ENCODE results near the gene YRDC. TPM values are rescaled to one million over a fixed set of nuclear protein-coding genes. Genes with fewer than 3 reads are reported as not detected.

YRDC gene
- polyA plus RNA-seq, 1 donor from 2014 or later, result 34.1 TPM

DNA sequence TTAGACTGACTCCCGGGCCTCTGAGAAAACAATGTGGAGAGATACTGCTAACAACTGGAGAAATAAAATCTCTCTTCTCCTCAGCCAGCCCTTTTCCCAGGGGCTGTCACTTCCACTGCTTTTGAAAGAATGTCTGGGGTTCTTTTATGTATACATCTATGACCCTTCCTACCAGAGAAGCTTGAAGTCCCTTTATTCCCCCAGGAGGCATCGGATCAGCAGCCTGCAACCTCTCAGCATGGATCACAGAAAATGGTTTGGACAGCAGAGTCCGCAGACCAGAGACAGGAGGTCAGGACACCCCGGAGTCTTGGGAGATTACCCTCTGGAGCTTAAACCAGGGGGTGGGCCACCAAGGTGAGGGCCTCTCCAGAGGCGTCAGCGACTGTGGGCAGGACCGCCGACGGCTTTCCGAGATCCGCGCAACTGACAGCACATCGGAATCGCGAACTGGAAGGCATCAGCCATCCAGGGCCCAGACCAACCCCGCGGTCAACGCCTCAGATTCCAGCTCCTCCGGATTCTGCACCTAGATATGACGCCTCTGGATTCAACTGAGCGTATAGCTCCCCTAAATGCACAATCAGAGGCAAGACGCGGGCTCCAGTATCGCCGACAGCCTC, 44.1 kb downstream of the YRDC start:
- peak overlapping the region; percentile 87 for H3K4me3 ChIP-seq (ENCODE audit: low read length)
- H3K9me3 ChIP-seq (ENCODE audit: low read length), result no peaks in the 10 kb centered on the region
- no peaks in the 10 kb centered on the region for H3K9me2 ChIP-seq (ENCODE audit: insufficient read depth, low read length)
- H3K79me2 ChIP-seq (replicated peaks; ENCODE audit: insufficient read depth, low read length), result no peaks in the 10 kb centered on the region
- peaks cover 88% of the 10 kb centered on the region for H3K27me3 ChIP-seq (ENCODE audit: insufficient read depth, low read depth, low read length)
- no peaks in the 10 kb centered on the region for H3K36me3 ChIP-seq (ENCODE audit: insufficient read depth, low read length)
- peak overlapping the region; percentile 81 for H3K4me2 ChIP-seq (ENCODE audit: low read length)
- peak overlapping the region; percentile 75 for H3K9ac ChIP-seq (ENCODE audit: low read length)
- H2AFZ ChIP-seq (ENCODE audit: low read depth, low read length), result peak overlapping the region; percentile 22
- TF ChIP-seq, protein P1, sequence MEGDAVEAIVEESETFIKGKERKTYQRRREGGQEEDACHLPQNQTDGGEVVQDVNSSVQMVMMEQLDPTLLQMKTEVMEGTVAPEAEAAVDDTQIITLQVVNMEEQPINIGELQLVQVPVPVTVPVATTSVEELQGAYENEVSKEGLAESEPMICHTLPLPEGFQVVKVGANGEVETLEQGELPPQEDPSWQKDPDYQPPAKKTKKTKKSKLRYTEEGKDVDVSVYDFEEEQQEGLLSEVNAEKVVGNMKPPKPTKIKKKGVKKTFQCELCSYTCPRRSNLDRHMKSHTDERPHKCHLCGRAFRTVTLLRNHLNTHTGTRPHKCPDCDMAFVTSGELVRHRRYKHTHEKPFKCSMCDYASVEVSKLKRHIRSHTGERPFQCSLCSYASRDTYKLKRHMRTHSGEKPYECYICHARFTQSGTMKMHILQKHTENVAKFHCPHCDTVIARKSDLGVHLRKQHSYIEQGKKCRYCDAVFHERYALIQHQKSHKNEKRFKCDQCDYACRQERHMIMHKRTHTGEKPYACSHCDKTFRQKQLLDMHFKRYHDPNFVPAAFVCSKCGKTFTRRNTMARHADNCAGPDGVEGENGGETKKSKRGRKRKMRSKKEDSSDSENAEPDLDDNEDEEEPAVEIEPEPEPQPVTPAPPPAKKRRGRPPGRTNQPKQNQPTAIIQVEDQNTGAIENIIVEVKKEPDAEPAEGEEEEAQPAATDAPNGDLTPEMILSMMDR (IDR thresholded peaks at IDR 0.05; ENCODE audit: poor library complexity, severe bottlenecking), result no peak
- peak; percentile 2 for TF ChIP-seq SMC3 (conservative IDR thresholded peaks at IDR 0.05; ENCODE audit: poor library complexity)
- no peaks in the 10 kb centered on the region for H4K20me1 ChIP-seq (ENCODE audit: insufficient read depth)
- no peaks in the 10 kb centered on the region for H3F3A ChIP-seq (ENCODE audit: insufficient read depth, low read length, poor library complexity, severe bottlenecking)
- peak overlapping the region; percentile 66 for H3K27ac ChIP-seq (ENCODE audit: low read length)

DNA sequence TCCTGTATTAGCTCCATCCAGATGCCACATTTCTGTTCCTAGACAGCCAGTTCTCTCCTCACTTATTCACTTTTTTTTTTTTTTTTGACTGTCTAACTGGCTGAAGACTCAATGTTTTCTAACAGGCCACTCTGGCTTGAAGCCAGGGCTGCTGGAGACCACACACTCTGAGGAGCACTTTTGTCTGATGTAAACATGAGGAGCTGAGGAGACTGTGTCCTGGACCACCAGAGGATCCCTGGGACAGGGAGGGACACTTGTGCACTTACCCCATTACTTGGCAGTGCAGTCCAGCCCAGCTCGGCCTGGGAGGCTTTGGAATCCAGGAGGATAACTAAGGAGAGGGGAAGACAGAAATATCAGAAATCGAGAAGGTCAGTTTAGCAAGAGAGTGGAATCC, 45.5 kb downstream of the YRDC start:
- TF ChIP-seq TAF1 (IDR thresholded peaks at IDR 0.05; ENCODE audit: low read depth) (no peak), POLR2AphosphoS5 (IDR thresholded peaks at IDR 0.05) (no peak), RAD21 (conservative IDR thresholded peaks at IDR 0.05) (no peak), EZH2 (IDR thresholded peaks at IDR 0.05; ENCODE audit: borderline replicate concordance, insufficient read depth, low read length, poor library complexity, severe bottlenecking) (no peak)
- TF ChIP-seq, protein P2, sequence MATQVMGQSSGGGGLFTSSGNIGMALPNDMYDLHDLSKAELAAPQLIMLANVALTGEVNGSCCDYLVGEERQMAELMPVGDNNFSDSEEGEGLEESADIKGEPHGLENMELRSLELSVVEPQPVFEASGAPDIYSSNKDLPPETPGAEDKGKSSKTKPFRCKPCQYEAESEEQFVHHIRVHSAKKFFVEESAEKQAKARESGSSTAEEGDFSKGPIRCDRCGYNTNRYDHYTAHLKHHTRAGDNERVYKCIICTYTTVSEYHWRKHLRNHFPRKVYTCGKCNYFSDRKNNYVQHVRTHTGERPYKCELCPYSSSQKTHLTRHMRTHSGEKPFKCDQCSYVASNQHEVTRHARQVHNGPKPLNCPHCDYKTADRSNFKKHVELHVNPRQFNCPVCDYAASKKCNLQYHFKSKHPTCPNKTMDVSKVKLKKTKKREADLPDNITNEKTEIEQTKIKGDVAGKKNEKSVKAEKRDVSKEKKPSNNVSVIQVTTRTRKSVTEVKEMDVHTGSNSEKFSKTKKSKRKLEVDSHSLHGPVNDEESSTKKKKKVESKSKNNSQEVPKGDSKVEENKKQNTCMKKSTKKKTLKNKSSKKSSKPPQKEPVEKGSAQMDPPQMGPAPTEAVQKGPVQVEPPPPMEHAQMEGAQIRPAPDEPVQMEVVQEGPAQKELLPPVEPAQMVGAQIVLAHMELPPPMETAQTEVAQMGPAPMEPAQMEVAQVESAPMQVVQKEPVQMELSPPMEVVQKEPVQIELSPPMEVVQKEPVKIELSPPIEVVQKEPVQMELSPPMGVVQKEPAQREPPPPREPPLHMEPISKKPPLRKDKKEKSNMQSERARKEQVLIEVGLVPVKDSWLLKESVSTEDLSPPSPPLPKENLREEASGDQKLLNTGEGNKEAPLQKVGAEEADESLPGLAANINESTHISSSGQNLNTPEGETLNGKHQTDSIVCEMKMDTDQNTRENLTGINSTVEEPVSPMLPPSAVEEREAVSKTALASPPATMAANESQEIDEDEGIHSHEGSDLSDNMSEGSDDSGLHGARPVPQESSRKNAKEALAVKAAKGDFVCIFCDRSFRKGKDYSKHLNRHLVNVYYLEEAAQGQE (IDR thresholded peaks at IDR 0.05; ENCODE audit: borderline replicate concordance), result no peak
- H3K27me3 ChIP-seq (ENCODE audit: insufficient read depth, low read depth, low read length), result peaks cover 88% of the 10 kb centered on the region
- H3K36me3 ChIP-seq (ENCODE audit: insufficient read depth, low read length), result no peaks in the 10 kb centered on the region
- no peaks in the 10 kb centered on the region for H3K79me2 ChIP-seq (replicated peaks; ENCODE audit: insufficient read depth, low read length)
- no peak overlapping the region for H3K27ac ChIP-seq (ENCODE audit: low read length)
- H3K4me3 ChIP-seq (ENCODE audit: low read length), result peak overlapping the region; percentile 87
- H3F3A ChIP-seq (ENCODE audit: insufficient read depth, low read length, poor library complexity, severe bottlenecking), result no peaks in the 10 kb centered on the region
- no peaks in the 10 kb centered on the region for H3K9me2 ChIP-seq (ENCODE audit: insufficient read depth, low read length)
- no peak overlapping the region for H2AFZ ChIP-seq (ENCODE audit: low read depth, low read length)
- no peak overlapping the region for H3K9ac ChIP-seq (ENCODE audit: low read length)
- no peak overlapping the region for H3K4me2 ChIP-seq (ENCODE audit: low read length)
- H3K9me3 ChIP-seq (ENCODE audit: low read length), result no peaks in the 10 kb centered on the region
- no peaks in the 10 kb centered on the region for H4K20me1 ChIP-seq (ENCODE audit: insufficient read depth)

DNA sequence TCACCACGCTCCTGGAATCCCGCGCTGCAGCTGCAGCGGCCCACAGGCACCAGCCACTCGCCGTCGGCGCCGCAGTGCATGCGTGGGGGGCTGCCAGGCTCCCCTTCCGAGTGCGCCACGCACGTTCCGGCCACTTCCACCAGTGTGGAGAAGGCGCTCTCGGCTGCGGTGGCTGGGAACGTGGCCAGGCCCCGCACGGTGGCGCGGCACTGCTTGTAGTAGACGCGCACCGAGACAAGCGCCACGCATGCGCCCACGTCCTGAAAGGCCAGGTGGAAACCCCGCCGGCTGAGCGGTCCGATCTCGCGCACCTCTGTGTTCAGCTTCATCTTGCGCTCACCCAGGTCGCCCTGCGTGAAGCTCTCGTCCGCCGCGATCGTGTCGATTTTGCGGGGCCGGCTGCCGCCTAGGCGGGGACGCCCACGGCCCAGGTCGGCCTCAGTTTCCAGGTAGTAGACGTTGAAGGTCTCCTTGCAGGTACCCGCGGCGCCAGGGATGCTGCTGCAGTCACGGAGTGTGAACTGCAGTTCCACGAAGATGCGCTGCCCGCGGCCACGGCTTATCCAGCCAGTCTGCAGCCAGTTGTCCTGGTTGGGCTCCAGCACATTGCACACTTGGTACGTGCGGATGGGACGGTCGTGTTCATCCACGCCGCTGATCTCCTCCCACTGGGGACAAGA, 46.5 kb downstream of the YRDC start:
- Histone ChIP-seq H3F3A (ENCODE audit: insufficient read depth, low read length, poor library complexity, severe bottlenecking) (no peaks in the 10 kb centered on the region), H3K27me3 (ENCODE audit: insufficient read depth, low read depth, low read length) (peaks cover 88% of the 10 kb centered on the region), H3K9ac (ENCODE audit: low read length) (no peak overlapping the region), H3K9me3 (ENCODE audit: low read length) (no peaks in the 10 kb centered on the region), H3K4me3 (ENCODE audit: low read length) (no peak overlapping the region), H3K36me3 (ENCODE audit: insufficient read depth, low read length) (no peaks in the 10 kb centered on the region), H3K4me2 (ENCODE audit: low read length) (no peak overlapping the region), H3K27ac (ENCODE audit: low read length) (no peak overlapping the region), H3K79me2 (replicated peaks; ENCODE audit: insufficient read depth, low read length) (no peaks in the 10 kb centered on the region), H4K20me1 (ENCODE audit: insufficient read depth) (no peaks in the 10 kb centered on the region), H3K9me2 (ENCODE audit: insufficient read depth, low read length) (no peaks in the 10 kb centered on the region), H2AFZ (ENCODE audit: low read depth, low read length) (no peak overlapping the region)
- TF ChIP-seq, protein P2 (IDR thresholded peaks at IDR 0.05; ENCODE audit: borderline replicate concordance), result no peak
- no peak for TF ChIP-seq RAD21 (conservative IDR thresholded peaks at IDR 0.05)
- TF ChIP-seq TAF1 (IDR thresholded peaks at IDR 0.05; ENCODE audit: low read depth), result no peak
- no peak for TF ChIP-seq EP300 (conservative IDR thresholded peaks at IDR 0.05; ENCODE audit: poor library complexity, severe bottlenecking)
- TF ChIP-seq SMC3 (conservative IDR thresholded peaks at IDR 0.05; ENCODE audit: poor library complexity), result no peak
- TF ChIP-seq POLR2AphosphoS5 (IDR thresholded peaks at IDR 0.05), result no peak
- TF ChIP-seq EZH2 (IDR thresholded peaks at IDR 0.05; ENCODE audit: borderline replicate concordance, insufficient read depth, low read length, poor library complexity, severe bottlenecking), result no peak
- TF ChIP-seq MXI1 (conservative IDR thresholded peaks at IDR 0.05; ENCODE audit: poor library complexity, severe bottlenecking), result no peak

All from neural cell (in vitro differentiated cells).